OCI-LY1 (cell line): ENCODE data around the gene CHPF2.
A peak's percentile ranks its signal among the peaks of the same experiment; 100 is the strongest.

Experiments
- CTCF ChIP-seq: fragments of 200-600 bp; sonication (generic), shearing (Covaris generic); IDR thresholded peaks from 2 replicates; pipeline ENCODE4 v1.5.1; 2017; ENCODE audit warnings: mild to moderate bottlenecking, antibody characterized with exemption, low read length, moderate library complexity, mixed read lengths
- EZH2 ChIP-seq: fragments of 200-600 bp; sonication (generic), shearing (Covaris generic); IDR thresholded peaks from 2 replicates; pipeline ENCODE4 v1.8.0; 2017; ENCODE audit warnings: borderline replicate concordance, mixed run types, mild to moderate bottlenecking, antibody characterized with exemption, low read length, moderate library complexity, mixed read lengths

GRCh38 chr7:151245360-151246101 is 13.2 kb downstream of the CHPF2 start:
- TF ChIP-seq CTCF: peak; percentile 74
- TF ChIP-seq EZH2: no peak
